RKO (cell line): Measurements from ENCODE around the gene MAPKBP1.

Source experiments
- DNase-seq: peaks from one replicate; pipeline ENCODE4 v3.0.0-alpha.2; 2016; ENCODE audit warnings: low spot score

Gene MAPKBP1

GRCh38 chr15:41782371-41783282, 8.3 kb downstream of the MAPKBP1 start:
- DNase-seq, result no peak

GRCh38 chr15:41783296-41783695, 9.0 kb downstream of the MAPKBP1 start:
- DNase-seq, result no peak

GRCh38 chr15:41788262-41788661, 14.0 kb downstream of the MAPKBP1 start:
- DNase-seq, result no peak

- DNase-seq, result no peak
Observed at GRCh38 chr15:41789236-41789635, 15.0 kb downstream of the MAPKBP1 start.

GRCh38 chr15:41789662-41790061, 15.4 kb downstream of the MAPKBP1 start:
- no peak for DNase-seq

GRCh38 chr15:41790169-41790568, 15.9 kb downstream of the MAPKBP1 start:
- DNase-seq, result no peak

- no peak for DNase-seq
Observed at GRCh38 chr15:41790756-41791546, 16.7 kb downstream of the MAPKBP1 start.

GRCh38 chr15:41791547-41791937, 17.3 kb downstream of the MAPKBP1 start:
- no peak for DNase-seq

GRCh38 chr15:41792000-41792637, 17.8 kb downstream of the MAPKBP1 start:
- DNase-seq, result no peak

- no peak for DNase-seq
Observed at GRCh38 chr15:41794081-41794480, 19.8 kb downstream of the MAPKBP1 start.

GRCh38 chr15:41795996-41796856, 21.9 kb downstream of the MAPKBP1 start:
- no peak for DNase-seq

- DNase-seq, result no peak
Observed at GRCh38 chr15:41797201-41797944, 23.1 kb downstream of the MAPKBP1 start.

GRCh38 chr15:41798607-41799487, 24.6 kb downstream of the MAPKBP1 start:
- no peak for DNase-seq

- no peak for DNase-seq
Observed at GRCh38 chr15:41799488-41799805, 25.2 kb downstream of the MAPKBP1 start.

- no peak for DNase-seq
Observed at GRCh38 chr15:41801185-41801584, 26.9 kb downstream of the MAPKBP1 start.

GRCh38 chr15:41801850-41802455, 27.7 kb downstream of the MAPKBP1 start:
- peak; percentile 62 for DNase-seq

GRCh38 chr15:41804361-41804760, 30.1 kb downstream of the MAPKBP1 start:
- no peak for DNase-seq

GRCh38 chr15:41804916-41805666, 30.8 kb downstream of the MAPKBP1 start:
- no peak for DNase-seq

- DNase-seq, result no peak
Observed at GRCh38 chr15:41805711-41806110, 31.4 kb downstream of the MAPKBP1 start.
